ENCODE measurements around the gene TRMT44. TPM values are rescaled to one million over a fixed set of nuclear protein-coding genes. Genes with fewer than 3 reads are reported as not detected.
A peak's percentile ranks its signal among the peaks of the same experiment; 100 is the strongest.
"Not testable (repeated sequence)": the region's sequence is repeated elsewhere in the genome, so short reads cannot be mapped to it uniquely, and the experiment has no call there.

TRMT44 gene
- total RNA-seq, 1 donor from 2014 or later = 29.5 TPM

GRCh38 chr4:8407316-8407715, 33.3 kb upstream of the TRMT44 start:
- no peak for DNase-seq (ENCODE audit: low spot score)

- DNase-seq (ENCODE audit: low spot score) = no peak
Observed at GRCh38 chr4:8407756-8408155, 32.8 kb upstream of the TRMT44 start.

- no peak for DNase-seq (ENCODE audit: low spot score)
Observed at GRCh38 chr4:8409264-8410065, 31.1 kb upstream of the TRMT44 start.

GRCh38 chr4:8410066-8410625, 30.4 kb upstream of the TRMT44 start:
- DNase-seq (ENCODE audit: low spot score) = no peak

- DNase-seq (ENCODE audit: low spot score) = no peak
Observed at GRCh38 chr4:8410641-8411271, 29.8 kb upstream of the TRMT44 start.

- no peak for DNase-seq (ENCODE audit: low spot score)
Observed at GRCh38 chr4:8411351-8412180, 29.0 kb upstream of the TRMT44 start.

GRCh38 chr4:8412288-8412687, 28.3 kb upstream of the TRMT44 start:
- no peak for DNase-seq (ENCODE audit: low spot score)

- no peak for DNase-seq (ENCODE audit: low spot score)
Observed at GRCh38 chr4:8414377-8414776, 26.2 kb upstream of the TRMT44 start.

GRCh38 chr4:8417071-8417614, 23.4 kb upstream of the TRMT44 start:
- no peak for DNase-seq (ENCODE audit: low spot score)

- DNase-seq (ENCODE audit: low spot score) = no peak
Observed at GRCh38 chr4:8419222-8420041, 21.1 kb upstream of the TRMT44 start.

GRCh38 chr4:8420151-8420550, 20.4 kb upstream of the TRMT44 start:
- not testable (repeated sequence) for DNase-seq (ENCODE audit: low spot score)

- DNase-seq (ENCODE audit: low spot score) = no peak
Observed at GRCh38 chr4:8422327-8422726, 18.2 kb upstream of the TRMT44 start.

- DNase-seq (ENCODE audit: low spot score) = no peak
Observed at GRCh38 chr4:8422786-8423185, 17.8 kb upstream of the TRMT44 start.

- DNase-seq (ENCODE audit: low spot score) = no peak
Observed at GRCh38 chr4:8427262-8427661, 13.3 kb upstream of the TRMT44 start.

- no peak for DNase-seq (ENCODE audit: low spot score)
Observed at GRCh38 chr4:8427761-8428287, 12.8 kb upstream of the TRMT44 start.

- DNase-seq (ENCODE audit: low spot score) = peak; percentile 93
Observed at GRCh38 chr4:8428288-8429097, 12.1 kb upstream of the TRMT44 start.

GRCh38 chr4:8431553-8431952, 9.0 kb upstream of the TRMT44 start:
- no peak for DNase-seq (ENCODE audit: low spot score)

GRCh38 chr4:8433136-8433535, 7.4 kb upstream of the TRMT44 start:
- DNase-seq (ENCODE audit: low spot score) = no peak

GRCh38 chr4:8434251-8435073, 6.1 kb upstream of the TRMT44 start:
- no peak for DNase-seq (ENCODE audit: low spot score)

Measured in ureter (tissue), 1 donor.